ENCODE measurements around the gene IL36A. TPM values are rescaled to one million over a fixed set of nuclear protein-coding genes. Genes with fewer than 3 reads are reported as not detected.

The IL36A gene
- polyA plus RNA-seq (2012; rRNA removed), result not detected in 2 replicates
- not detected in 2 replicates for polyA plus RNA-seq (2012; cell fraction: cytosol; rRNA removed)
- not detected in 2 replicates for polyA plus RNA-seq (2012; cell fraction: nucleus; rRNA removed)

- no peak within 1 kb of the TSS for H3K4me3 ChIP-seq (ENCODE audit: low read depth in 2 of 2, low read length in 1 of 2)
- no peaks in the 10 kb centered on the region for H3K27me3 ChIP-seq (ENCODE audit: insufficient read depth)
- H2AFZ ChIP-seq (ENCODE audit: low read depth), result no peak within 1 kb of the TSS
- H3K27ac ChIP-seq (ENCODE audit: low read depth in 2 of 2, low read length in 1 of 2), result no peak within 1 kb of the TSS
- no peak within 1 kb of the TSS for H3K9ac ChIP-seq
- DNase-seq, result no peak
- no peaks in the 10 kb centered on the region for H3K79me2 ChIP-seq (ENCODE audit: insufficient read depth)
- no peaks in the 10 kb centered on the region for H3F3A ChIP-seq (replicated peaks; ENCODE audit: insufficient read depth)
- H3K36me3 ChIP-seq (replicated peaks in 1 of 2; ENCODE audit: control insufficient read depth in 1 of 2, insufficient read depth in 2 of 2, low read length in 1 of 2), result no peaks in the 10 kb centered on the region
- no peaks in the 10 kb centered on the region for H4K20me1 ChIP-seq (ENCODE audit: insufficient read depth)
- ChIA-PET POLR2A (no interaction called here), CTCF (no interaction called here)
- no peak for TF ChIP-seq FOXJ3 (CRISPR knock-in tag; IDR thresholded peaks at IDR 0.05)
- no peaks in the 10 kb centered on the region for H3K9me2 ChIP-seq
- 9% methylated on average over 3 of the region's 3 CpGs for WGBS (ENCODE audit: low lambda C conversion rate)
- H3K4me2 ChIP-seq, result no peak within 1 kb of the TSS
- H3K9me3 ChIP-seq, result no peaks in the 10 kb centered on the region
- H3K4me1 ChIP-seq (ENCODE audit: control insufficient read depth in 1 of 2, insufficient read depth in 2 of 2, low read depth in 1 of 2, low read length in 1 of 2), result no peaks in the 10 kb centered on the region
Observed at GRCh38 chr2:113005030-113005509, at the start of gene IL36A. TSS of gene IL36A (plus strand) at chr2:113005459. CDS start at chr2:113005872, 413 bp downstream.

- ChIA-PET CTCF (interaction anchor here (0.6 to 5.3 kb wide), 4 partner anchors 16 to 357 kb away, joined by 3 to 46 read pairs (median 10); no protein-coding TSS in a partner anchor), POLR2A (no interaction called here)
- TF ChIP-seq RFX5 (IDR thresholded peaks at IDR 0.05; ENCODE audit: low read length) (no peak), FOXJ3 (CRISPR knock-in tag; IDR thresholded peaks at IDR 0.05) (no peak), RAD21 (IDR thresholded peaks at IDR 0.05; ENCODE audit: low read length) (no peak)
- no peaks in the 10 kb centered on the region for H3K9me2 ChIP-seq
- H3K4me1 ChIP-seq (ENCODE audit: control insufficient read depth in 1 of 2, insufficient read depth in 2 of 2, low read depth in 1 of 2, low read length in 1 of 2), result no peaks in the 10 kb centered on the region; a peak in 1 of 4 replicates
- no peaks in the 10 kb centered on the region for H3K36me3 ChIP-seq (replicated peaks in 1 of 2; ENCODE audit: control insufficient read depth in 1 of 2, insufficient read depth in 2 of 2, low read length in 1 of 2)
- no peaks in the 10 kb centered on the region for H3K79me2 ChIP-seq (ENCODE audit: insufficient read depth)
- DNase-seq, result no peak
- WGBS (ENCODE audit: low lambda C conversion rate), result 83% methylated on average over 3 of the region's 3 CpGs
- no peak overlapping the region for H3K27ac ChIP-seq (ENCODE audit: low read depth in 2 of 2, low read length in 1 of 2)
- H3K4me3 ChIP-seq (ENCODE audit: low read depth in 2 of 2, low read length in 1 of 2), result no peak overlapping the region
- H3K4me2 ChIP-seq, result no peak overlapping the region
- H3K9me3 ChIP-seq, result no peaks in the 10 kb centered on the region
- H3F3A ChIP-seq (replicated peaks; ENCODE audit: insufficient read depth), result no peaks in the 10 kb centered on the region
- no peaks in the 10 kb centered on the region for H4K20me1 ChIP-seq (ENCODE audit: insufficient read depth)
- no peak overlapping the region for H3K9ac ChIP-seq
- H2AFZ ChIP-seq (ENCODE audit: low read depth), result no peak overlapping the region
- peaks cover 43% of the 10 kb centered on the region; the same call in 1 of the 2 replicates for H3K27me3 ChIP-seq (ENCODE audit: insufficient read depth)
Observed at GRCh38 chr2:112957511-112957910, 47.7 kb upstream of the IL36A start.

GRCh38 chr2:112958428-112959108, 46.7 kb upstream of the IL36A start:
- H3K4me2 ChIP-seq, result no peak overlapping the region
- no peaks in the 10 kb centered on the region for H3K79me2 ChIP-seq (ENCODE audit: insufficient read depth)
- no peaks in the 10 kb centered on the region for H4K20me1 ChIP-seq (ENCODE audit: insufficient read depth)
- WGBS (ENCODE audit: low lambda C conversion rate), result 17% methylated on average over 9 of the region's 9 CpGs
- no peaks in the 10 kb centered on the region for H3K9me3 ChIP-seq
- H3K27ac ChIP-seq (ENCODE audit: low read depth in 2 of 2, low read length in 1 of 2), result no peak overlapping the region
- ChIA-PET POLR2A (no interaction called here), CTCF (interaction anchor here (0.5 to 5.3 kb wide), 31 partner anchors 9 to 358 kb away, joined by 3 to 46 read pairs (median 4); partner anchors contain the start of gene IL36G)
- no peaks in the 10 kb centered on the region for H3K36me3 ChIP-seq (replicated peaks in 1 of 2; ENCODE audit: control insufficient read depth in 1 of 2, insufficient read depth in 2 of 2, low read length in 1 of 2)
- no peaks in the 10 kb centered on the region for H3K9me2 ChIP-seq
- peak; percentile 55 for DNase-seq
- no peak overlapping the region for H3K4me3 ChIP-seq (ENCODE audit: low read depth in 2 of 2, low read length in 1 of 2)
- no peaks in the 10 kb centered on the region; a peak in 1 of 4 replicates for H3K4me1 ChIP-seq (ENCODE audit: control insufficient read depth in 1 of 2, insufficient read depth in 2 of 2, low read depth in 1 of 2, low read length in 1 of 2)
- no peak overlapping the region for H3K9ac ChIP-seq
- TF ChIP-seq REST (IDR thresholded peaks at IDR 0.05; ENCODE audit: low read depth, low read length) (no peak), MEF2A (IDR thresholded peaks at IDR 0.05; ENCODE audit: borderline replicate concordance, low read depth) (no peak), CTCF (IDR thresholded peaks at IDR 0.05) (peak; percentile 88), YY1 (IDR thresholded peaks at IDR 0.05; ENCODE audit: low read depth) (no peak), TEAD4 (IDR thresholded peaks at IDR 0.05; ENCODE audit: borderline replicate concordance, insufficient read depth) (no peak), ELF1 (IDR thresholded peaks at IDR 0.05) (no peak), RCOR1 (IDR thresholded peaks at IDR 0.05; ENCODE audit: low read length) (no peak), JUND (IDR thresholded peaks at IDR 0.05) (no peak), RXRA (IDR thresholded peaks at IDR 0.05; ENCODE audit: borderline replicate concordance, low read depth) (no peak), SMC3 (IDR thresholded peaks at IDR 0.05; ENCODE audit: low read depth, low read length) (peak; percentile 32), RAD21 (IDR thresholded peaks at IDR 0.05; ENCODE audit: low read length) (peak; percentile 60), EP300 (IDR thresholded peaks at IDR 0.05; ENCODE audit: borderline replicate concordance in 1 of 2, low read depth in 1 of 2, low read length in 1 of 2) (no peak)
- H2AFZ ChIP-seq (ENCODE audit: low read depth), result no peak overlapping the region
- H3K27me3 ChIP-seq (ENCODE audit: insufficient read depth), result peaks cover 44% of the 10 kb centered on the region; the same call in 1 of the 2 replicates
- no peaks in the 10 kb centered on the region for H3F3A ChIP-seq (replicated peaks; ENCODE audit: insufficient read depth)
